Natural killer cell (primary cell): ENCODE data around the gene RIC8B. TPM values are rescaled to one million over a fixed set of nuclear protein-coding genes. Genes with fewer than 3 reads are reported as not detected.

Experiments used
- ATAC-seq, 3 donors: fragments of 150-1000 bp in 2 of 3; fragments of 200-7000 bp in 1 of 3; cut with Tn5 transposase; 1 replicate in 1 of 3; 2 replicates in 2 of 3; pipeline ENCODE4 v1.10.0; 2021; ENCODE audit warnings: mild to moderate bottlenecking in 2 of 3, moderate library complexity in 2 of 3
- DNase-seq, 2 donors: peaks; one replicate each; pipeline versions ENCODE4 v3.0.0 to v3.0.0-alpha.2; 2013 to 2021; ENCODE audit warnings: mixed read lengths in 1 of 2
- H3K27ac ChIP-seq: one replicate; pipeline ENCODE4 v1.5.1; 2013; ENCODE audit warnings: mild to moderate bottlenecking, low read length
- H3K27me3 ChIP-seq: one replicate; pipeline ENCODE4 v1.6.1; 2013; ENCODE audit warnings: low read length; ENCODE audit not compliant: control insufficient read depth, insufficient read depth
- H3K36me3 ChIP-seq: one replicate; pipeline ENCODE4 v1.6.1; 2013; ENCODE audit warnings: low read length; ENCODE audit not compliant: control insufficient read depth, insufficient read depth
- H3K4me1 ChIP-seq: one replicate; pipeline ENCODE4 v1.6.1; 2013; ENCODE audit warnings: low read length; ENCODE audit not compliant: control insufficient read depth, insufficient read depth
- H3K4me3 ChIP-seq: one replicate; pipeline ENCODE4 v1.5.1; 2013; ENCODE audit warnings: low read length
- H3K9me3 ChIP-seq: one replicate; pipeline ENCODE4 v1.6.1; 2013; ENCODE audit warnings: low read length; ENCODE audit not compliant: control insufficient read depth, insufficient read depth
- H3K27ac Mint-ChIP-seq, 2 donors: one replicate each; pipeline ENCODE4 v1.8.0; 2022; ENCODE audit warnings: mild to moderate bottlenecking in 2 of 2, mixed read lengths in 2 of 2, moderate library complexity in 1 of 2
- H3K27me3 Mint-ChIP-seq, 2 donors: one replicate each; pipeline ENCODE4 v1.8.0; 2022; ENCODE audit warnings: low read depth in 2 of 2, mixed read lengths in 2 of 2
- H3K36me3 Mint-ChIP-seq: one replicate; pipeline ENCODE4 v1.8.0; 2022; ENCODE audit warnings: mixed read lengths
- H3K4me1 Mint-ChIP-seq, 2 donors: one replicate each; pipeline ENCODE4 v1.8.0; 2022; ENCODE audit warnings: mixed read lengths in 2 of 2
- H3K4me3 Mint-ChIP-seq: one replicate; pipeline ENCODE4 v1.8.0; 2022; ENCODE audit warnings: mild to moderate bottlenecking, moderate library complexity, mixed read lengths
- H3K9me3 Mint-ChIP-seq, 2 donors: one replicate each; pipeline ENCODE4 v1.8.0; 2022; ENCODE audit warnings: mixed read lengths in 2 of 2
- CTCF ChIP-seq: fragments of 200-600 bp; IDR thresholded peaks from one replicate; pipeline ENCODE4 v1.8.0; 2022; ENCODE audit warnings: antibody characterized with exemption
- whole genome bisulfite sequencing: methylation state at CpG from one replicate; pipeline ENCODE4 v1.1.7; 2013; ENCODE audit warnings: missing lambda C conversion rate; ENCODE audit not compliant: insufficient coverage; 5-methylcytosine and 5-hydroxymethylcytosine counted together
- intact Hi-C: fragments of 100-400 bp; cut with micrococcal nuclease; formaldehyde crosslinking; loops from one replicate; pipeline ENCODE4 v1.14.2; 2022
- total RNA-seq, 4 donors: library from RNA; stranded (reverse); fragments of 120-200 nt in 1 of 4; gene quantifications; one replicate each; pipeline versions ENCODE4 v1.2.3 to v1.2.4, GENCODE V29; 2013 to 2022

Gene RIC8B
- total RNA-seq, 3 donors from 2014 or later (not counting 1 experiment from before 2014, with no cell fraction given): 12.1 to 21.3 (median 15.5) TPM

GRCh38 chr12:106870116-106870515, 95.6 kb downstream of the RIC8B start:
- H3K4me1 ChIP-seq: no peaks in the 10 kb centered on the region
- no peaks in the 10 kb centered on the region for H3K9me3 ChIP-seq
- intact Hi-C loops: no loop called here
- no peak for DNase-seq
- no peaks in the 10 kb centered on the region for H3K9me3 Mint-ChIP-seq
- ATAC-seq: no peak
- H3K27ac Mint-ChIP-seq: no peak overlapping the region
- H3K27me3 ChIP-seq: no peaks in the 10 kb centered on the region
- H3K36me3 Mint-ChIP-seq: no peaks in the 10 kb centered on the region
- H3K27ac ChIP-seq: no peak overlapping the region
- H3K4me3 ChIP-seq: no peak overlapping the region
- H3K4me1 Mint-ChIP-seq: peaks cover 20 to 22% of the 10 kb centered on the region in 2 donors
- H3K36me3 ChIP-seq: peaks cover 13% of the 10 kb centered on the region
- no peak for TF ChIP-seq CTCF
- H3K27me3 Mint-ChIP-seq: no peaks in the 10 kb centered on the region
- no peak overlapping the region for H3K4me3 Mint-ChIP-seq

- 100% methylated on average over 1 of the region's 1 CpG for WGBS
- TF ChIP-seq CTCF: no peak
- Mint-ChIP-seq H3K27me3 (no peaks in the 10 kb centered on the region), H3K36me3 (no peaks in the 10 kb centered on the region), H3K27ac (no peak overlapping the region), H3K4me1 (peaks cover 10 to 15% of the 10 kb centered on the region in 2 donors), H3K4me3 (no peak overlapping the region), H3K9me3 (no peaks in the 10 kb centered on the region)
- DNase-seq (no peak), ATAC-seq (no peak)
- Histone ChIP-seq H3K27ac (no peak overlapping the region), H3K9me3 (no peaks in the 10 kb centered on the region), H3K27me3 (no peaks in the 10 kb centered on the region), H3K4me3 (no peak overlapping the region), H3K4me1 (no peaks in the 10 kb centered on the region), H3K36me3 (peaks cover 13% of the 10 kb centered on the region)
- intact Hi-C loops: no loop called here
Observed at GRCh38 chr12:106871477-106871876, 97.0 kb downstream of the RIC8B start.

DNA sequence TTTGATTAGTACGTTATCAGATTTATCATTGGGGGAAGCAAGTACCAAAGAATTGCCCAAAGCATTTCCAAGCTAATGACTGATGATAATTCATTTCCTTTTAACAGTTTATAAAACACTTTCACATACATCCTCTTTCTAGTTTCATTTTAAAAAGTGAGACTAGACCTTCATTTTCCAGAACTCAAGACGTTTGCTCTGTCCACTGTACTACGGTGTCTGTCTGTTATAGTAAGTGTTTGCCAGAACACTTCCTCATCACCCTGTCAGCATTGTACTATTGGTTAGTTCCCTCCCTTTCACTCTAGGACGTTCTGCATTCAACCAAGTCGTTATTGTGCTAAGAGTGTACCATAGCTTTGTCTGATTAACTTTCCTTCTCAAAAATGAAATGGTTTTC, 99.5 kb downstream of the RIC8B start:
- Histone ChIP-seq H3K4me1 (no peaks in the 10 kb centered on the region), H3K36me3 (peaks cover 13% of the 10 kb centered on the region), H3K27ac (no peak overlapping the region), H3K4me3 (no peak overlapping the region), H3K27me3 (no peaks in the 10 kb centered on the region), H3K9me3 (no peaks in the 10 kb centered on the region)
- no peaks in the 10 kb centered on the region for H3K36me3 Mint-ChIP-seq
- no peak overlapping the region for H3K4me3 Mint-ChIP-seq
- H3K27me3 Mint-ChIP-seq: no peaks in the 10 kb centered on the region
- peaks cover 9 to 10% of the 10 kb centered on the region in 2 donors for H3K4me1 Mint-ChIP-seq
- 85% methylated on average over 4 of the region's 5 CpGs for WGBS
- peak overlapping the region in 1 of 2 donors; percentile 29 for H3K27ac Mint-ChIP-seq
- no peak for DNase-seq
- no peak for ATAC-seq
- TF ChIP-seq CTCF: no peak
- H3K9me3 Mint-ChIP-seq: no peaks in the 10 kb centered on the region
- intact Hi-C loops: no loop called here

- Histone ChIP-seq H3K27me3 (no peaks in the 10 kb centered on the region), H3K27ac (no peak overlapping the region), H3K4me3 (no peak overlapping the region), H3K4me1 (no peaks in the 10 kb centered on the region), H3K9me3 (no peaks in the 10 kb centered on the region), H3K36me3 (peaks cover 13% of the 10 kb centered on the region)
- Mint-ChIP-seq H3K27me3 (no peaks in the 10 kb centered on the region), H3K4me3 (no peak overlapping the region), H3K4me1 (peaks cover 3 to 5% of the 10 kb centered on the region in 2 donors), H3K36me3 (peaks cover 10% of the 10 kb centered on the region), H3K9me3 (no peaks in the 10 kb centered on the region), H3K27ac (no peak overlapping the region)
- ATAC-seq (no peak), DNase-seq (no peak)
- intact Hi-C loops: no loop called here
- WGBS: 99% methylated on average over 4 of the region's 5 CpGs
- no peak for TF ChIP-seq CTCF
Observed at GRCh38 chr12:106878804-106879203, 104.3 kb downstream of the RIC8B start.
